Measurements from ENCODE around the gene TUSC2.
A peak's percentile ranks its signal among the peaks of the same experiment; 100 is the strongest.

TUSC2 gene, protein sequence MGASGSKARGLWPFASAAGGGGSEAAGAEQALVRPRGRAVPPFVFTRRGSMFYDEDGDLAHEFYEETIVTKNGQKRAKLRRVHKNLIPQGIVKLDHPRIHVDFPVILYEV

DNA sequence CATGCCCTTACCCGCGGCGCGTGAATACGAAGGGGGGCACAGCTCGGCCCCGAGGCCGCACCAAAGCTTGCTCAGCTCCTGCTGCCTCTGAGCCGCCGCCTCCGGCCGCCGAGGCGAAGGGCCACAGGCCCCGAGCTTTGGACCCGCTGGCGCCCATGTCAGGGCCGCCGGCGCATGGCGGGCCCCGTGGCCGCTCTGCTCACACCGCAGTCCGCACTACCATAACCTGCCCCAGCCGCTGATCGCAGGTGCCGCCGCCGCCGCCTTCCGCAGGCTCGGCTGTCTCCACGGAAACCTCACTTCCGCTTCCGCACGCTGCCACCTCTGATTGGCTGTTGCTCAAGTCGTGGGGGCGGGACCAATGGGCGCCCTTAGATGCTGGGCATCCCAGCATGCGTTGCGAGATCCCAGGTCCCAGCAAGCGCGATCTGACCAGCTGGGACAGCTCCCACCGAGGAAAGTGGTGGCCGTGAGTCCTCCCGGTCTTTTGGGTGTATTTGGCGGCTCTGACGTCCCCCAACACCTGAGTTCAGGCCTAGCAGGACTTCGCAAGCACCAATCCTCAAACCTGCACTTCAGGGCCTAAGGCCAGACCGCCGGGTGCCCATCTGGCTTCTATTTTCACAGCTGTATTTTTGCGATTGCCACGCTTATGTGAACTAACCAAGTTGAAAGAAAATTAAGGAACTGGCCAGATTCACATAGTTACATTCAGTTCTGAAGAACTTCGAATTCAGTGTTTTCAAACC is at the start of gene TUSC2:
Gene TUSC2, minus strand, starts transcription at position 281 of the 749 bp plus-strand sequence. Its CDS starts 124 bp downstream, at position 157.
- DNase-seq (ENCODE audit: low spot score), result peak; percentile 99

- no peak for DNase-seq (ENCODE audit: low spot score)
These were observed 47.4 kb upstream of the TUSC2 start for GRCh38 chr3:50375258-50375931.

DNA sequence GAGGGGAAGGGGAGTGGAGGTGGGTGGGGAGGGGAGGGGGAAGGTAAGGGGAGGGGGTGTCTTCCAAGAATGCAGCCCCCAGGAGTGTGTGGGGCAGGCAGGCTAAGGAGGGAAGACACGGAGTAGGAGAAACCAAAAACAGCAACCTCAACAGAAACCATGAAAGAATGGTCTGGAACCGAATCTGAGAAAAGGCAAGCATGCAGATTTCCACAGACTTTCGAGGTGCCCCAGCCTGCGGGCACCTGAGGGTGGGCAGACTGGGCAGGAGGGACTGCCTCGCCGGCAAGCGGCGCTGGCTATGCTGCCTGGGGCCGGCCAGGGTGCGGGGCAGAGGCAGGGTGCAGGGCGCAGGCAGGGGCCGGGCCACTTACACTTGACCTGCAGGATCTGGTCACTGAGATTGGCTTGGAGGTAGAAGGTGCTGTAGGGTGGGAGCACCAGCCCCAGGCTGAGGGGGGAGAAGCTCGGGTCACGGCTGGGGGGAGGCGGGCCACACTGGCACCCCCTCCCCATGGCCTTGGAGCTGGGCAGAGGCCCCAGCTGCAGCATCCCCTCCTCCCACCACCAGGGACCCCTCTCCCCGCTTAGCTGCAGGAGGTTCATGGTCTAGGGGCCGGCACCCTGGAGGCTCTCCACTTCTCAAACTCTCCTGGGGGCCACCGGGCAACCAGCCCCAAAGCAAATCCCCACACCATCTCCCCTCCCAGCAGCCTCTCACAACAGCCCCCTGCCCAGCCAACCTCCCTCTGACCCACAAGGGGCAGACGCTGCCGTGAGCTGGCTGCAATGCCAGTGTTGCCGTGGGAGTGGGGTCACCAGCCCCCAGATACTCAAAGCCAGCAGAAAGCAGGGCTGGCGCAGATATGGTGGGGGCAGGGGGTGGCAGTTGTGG is 46.6 kb upstream of the TUSC2 start:
- no peak for DNase-seq (ENCODE audit: low spot score)

- no peak for DNase-seq (ENCODE audit: low spot score)
These were observed 45.4 kb upstream of the TUSC2 start for GRCh38 chr3:50373146-50374051.

DNA sequence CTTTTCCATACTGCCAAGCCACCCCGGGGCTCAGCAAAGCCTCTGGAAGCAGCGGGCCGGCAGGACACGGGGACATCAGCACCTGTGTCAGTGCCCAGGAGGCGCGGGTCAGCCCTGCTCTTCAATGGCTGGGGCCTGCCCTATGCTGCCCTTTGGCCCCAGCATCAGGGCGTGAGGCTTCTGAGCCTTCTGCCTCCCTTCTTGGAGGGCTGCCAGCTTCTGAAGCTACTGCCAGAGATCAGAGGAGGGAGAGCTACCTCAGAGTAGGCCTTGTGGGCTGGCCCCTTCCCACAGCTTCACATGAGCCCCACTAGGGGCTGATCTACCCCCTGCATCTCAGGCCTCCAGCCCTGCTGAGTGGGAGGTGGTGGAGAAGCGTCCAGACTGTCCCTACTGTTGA is 44.3 kb upstream of the TUSC2 start:
- DNase-seq (ENCODE audit: low spot score), result no peak

DNA sequence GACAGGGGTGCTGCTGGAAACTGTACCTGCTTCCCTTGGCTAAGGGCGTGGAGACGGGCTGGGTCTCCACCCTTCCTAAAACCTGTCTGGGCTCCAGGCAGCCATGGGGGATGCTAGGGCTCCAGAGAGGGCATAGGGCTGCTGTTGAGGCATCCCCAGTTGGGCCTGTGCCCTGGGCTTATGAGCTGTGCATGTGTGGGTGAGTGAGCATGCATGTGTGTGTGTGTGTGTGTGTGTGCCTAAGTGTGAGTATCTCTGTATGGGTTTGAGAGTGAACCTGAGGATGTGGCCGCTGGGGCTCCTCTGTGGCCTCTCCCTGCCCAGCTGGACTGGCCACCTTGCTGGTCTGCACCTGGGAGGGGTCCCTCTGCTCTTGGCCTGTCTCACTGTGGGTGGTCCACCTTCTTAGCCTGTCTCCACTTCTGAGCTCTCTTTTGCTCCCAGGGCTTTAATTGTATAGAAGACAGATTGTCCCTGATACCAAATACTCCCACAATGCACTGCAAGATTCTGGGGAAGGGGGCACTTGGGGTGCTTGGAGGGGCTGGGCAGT is 43.2 kb upstream of the TUSC2 start:
- DNase-seq (ENCODE audit: low spot score), result no peak

- peak; percentile 33 for DNase-seq (ENCODE audit: low spot score)
These were observed 42.6 kb upstream of the TUSC2 start for GRCh38 chr3:50370594-50370993.

GRCh38 chr3:50369012-50369670 is 41.1 kb upstream of the TUSC2 start:
- DNase-seq (ENCODE audit: low spot score), result no peak

- DNase-seq (ENCODE audit: low spot score), result no peak
These were observed 37.8 kb upstream of the TUSC2 start for GRCh38 chr3:50365842-50366220.

DNA sequence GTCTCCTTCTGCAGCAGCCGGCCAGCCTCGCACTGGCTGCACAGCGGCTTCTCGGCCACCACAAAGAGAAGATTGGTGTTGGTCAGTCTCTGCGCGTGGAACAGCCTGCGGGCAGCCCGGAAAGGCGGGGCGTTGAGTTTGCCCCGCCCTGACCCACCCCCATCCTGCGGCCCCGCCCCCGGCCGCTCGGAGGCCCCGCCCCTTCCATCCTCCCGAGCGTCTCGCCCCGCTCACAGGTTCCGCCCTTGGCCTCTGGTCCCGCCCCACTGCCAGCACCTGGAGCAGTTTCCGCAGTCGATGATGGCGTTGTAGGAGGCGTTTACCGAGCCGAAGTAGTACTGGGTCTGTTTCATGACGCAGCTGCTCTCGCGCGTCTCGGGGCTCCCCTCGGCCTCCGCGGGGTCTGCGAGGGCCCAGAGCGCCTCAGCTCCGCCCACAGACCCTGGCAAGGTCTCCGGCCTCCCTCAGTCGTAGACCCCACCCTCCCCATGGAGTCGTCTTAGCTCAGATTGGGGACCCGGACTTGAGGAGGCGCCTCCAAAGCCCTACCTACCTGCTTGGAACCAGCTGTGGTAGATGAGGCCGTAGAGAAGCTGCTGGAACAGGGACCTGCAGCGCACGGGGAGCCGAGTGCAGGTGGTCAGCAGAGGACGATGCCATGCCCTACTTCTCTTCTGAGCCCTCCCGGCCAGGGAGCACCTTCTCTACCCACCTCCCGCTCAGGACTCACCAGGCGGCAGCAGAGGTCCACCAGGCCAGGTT is 37.2 kb upstream of the TUSC2 start:
- DNase-seq (ENCODE audit: low spot score), result peak; percentile 90

- no peak for DNase-seq (ENCODE audit: low spot score)
These were observed 36.6 kb upstream of the TUSC2 start for GRCh38 chr3:50364573-50365079.

DNA sequence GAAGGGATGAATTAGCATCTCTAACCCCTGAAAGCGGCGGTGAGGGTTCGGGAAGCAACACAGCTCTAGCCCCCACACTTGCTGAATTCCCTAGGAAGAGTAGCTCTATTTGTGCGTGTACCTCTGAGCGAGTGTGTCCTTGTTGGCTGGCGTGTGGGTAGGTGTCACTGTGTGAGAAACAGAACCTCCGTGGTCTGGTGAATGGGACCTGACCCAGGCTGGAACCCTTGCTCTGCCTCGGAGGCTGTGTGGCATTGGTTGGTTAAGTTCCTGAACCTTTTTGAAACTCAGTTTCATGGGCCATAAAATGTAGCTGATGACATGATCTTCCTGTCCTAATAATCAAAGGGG is 31.7 kb upstream of the TUSC2 start:
- no peak for DNase-seq (ENCODE audit: low spot score)

GRCh38 chr3:50358911-50359759 is 31.1 kb upstream of the TUSC2 start, which contains the start of gene TMEM115:
Gene TMEM115 (minus strand): TSS chr3:50359521. CDS start chr3:50359063, 458 bp downstream.
- peak; percentile 99 for DNase-seq (ENCODE audit: low spot score)

DNA sequence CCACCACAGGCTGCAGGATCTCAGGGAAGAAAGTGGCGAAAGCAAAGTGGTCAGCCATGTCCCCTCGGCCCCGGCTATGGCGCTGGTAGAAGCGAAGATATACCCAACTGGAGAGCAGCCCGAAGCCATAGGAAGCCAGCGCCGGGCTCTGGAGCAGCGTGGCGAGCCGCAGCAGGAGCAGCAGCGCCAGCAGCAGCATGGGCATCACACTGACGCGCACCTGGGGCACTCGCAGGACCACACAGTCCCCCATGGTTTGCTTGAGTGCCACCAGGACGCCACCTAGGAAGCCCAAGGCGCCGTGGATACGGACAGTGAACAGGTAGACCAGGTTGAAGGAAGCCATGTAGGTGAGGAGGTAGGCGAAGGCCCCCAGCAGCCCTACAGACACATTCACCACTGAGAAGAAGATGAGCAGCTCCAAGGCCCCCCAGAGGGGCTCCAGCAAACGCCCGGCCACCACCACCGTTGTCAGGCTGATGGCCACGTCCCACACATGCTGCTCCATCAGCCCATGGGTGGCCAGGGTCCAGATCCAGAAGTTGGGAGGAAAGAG is 30.4 kb upstream of the TUSC2 start:
- DNase-seq (ENCODE audit: low spot score), result no peak

- DNase-seq (ENCODE audit: low spot score), result no peak
These were observed 29.5 kb upstream of the TUSC2 start for GRCh38 chr3:50357481-50357880.

- peak; percentile 43 for DNase-seq (ENCODE audit: low spot score)
These were observed 28.5 kb upstream of the TUSC2 start for GRCh38 chr3:50356553-50356952.

- DNase-seq (ENCODE audit: low spot score), result no peak
These were observed 28.0 kb upstream of the TUSC2 start for GRCh38 chr3:50355829-50356552.

All from COLO829 (cell line).